Measurements from ENCODE around the gene MTUS2.

DNA sequence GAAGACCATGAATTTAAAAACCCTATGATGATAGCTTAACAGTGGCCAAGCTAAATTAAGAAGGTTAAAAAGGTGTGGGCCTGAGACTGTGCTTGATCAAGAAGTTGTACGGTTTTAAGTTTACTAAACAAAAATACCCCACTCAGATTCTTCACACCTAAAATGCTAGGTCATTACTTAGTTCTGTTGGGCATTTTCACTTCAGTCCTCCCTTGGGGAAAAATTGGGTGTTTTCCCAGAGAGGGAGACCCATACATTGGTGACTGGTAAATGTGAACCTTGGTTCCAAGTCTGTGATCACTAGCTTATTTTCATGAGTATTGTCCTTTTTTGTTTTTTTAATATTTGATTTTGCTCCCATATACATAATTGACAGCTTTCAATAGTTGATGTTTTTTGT, 44.4 kb downstream of the MTUS2 start:
- no peak for TF ChIP-seq CTCF (IDR thresholded peaks at IDR 0.05; ENCODE audit: low read depth, low read length)
- TF ChIP-seq POLR2A (IDR thresholded peaks at IDR 0.05; ENCODE audit: extremely low read depth, insufficient read length), result no peak
- TF ChIP-seq, protein P1, sequence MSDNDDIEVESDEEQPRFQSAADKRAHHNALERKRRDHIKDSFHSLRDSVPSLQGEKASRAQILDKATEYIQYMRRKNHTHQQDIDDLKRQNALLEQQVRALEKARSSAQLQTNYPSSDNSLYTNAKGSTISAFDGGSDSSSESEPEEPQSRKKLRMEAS (IDR thresholded peaks at IDR 0.05; ENCODE audit: low read depth, low read length), result no peak
